CD4-positive, alpha-beta T cell treated with Interleukin-15 for 1 hour (primary cell): ENCODE data around the gene NDUFAF5.
"Not testable (repeated sequence)": the region's sequence is repeated elsewhere in the genome, so short reads cannot be mapped to it uniquely, and the experiment has no call there.

Experiments used
- DNase-seq: peaks from one replicate; pipeline ENCODE4 v3.0.0-alpha.2; 2020

The NDUFAF5 gene, protein sequence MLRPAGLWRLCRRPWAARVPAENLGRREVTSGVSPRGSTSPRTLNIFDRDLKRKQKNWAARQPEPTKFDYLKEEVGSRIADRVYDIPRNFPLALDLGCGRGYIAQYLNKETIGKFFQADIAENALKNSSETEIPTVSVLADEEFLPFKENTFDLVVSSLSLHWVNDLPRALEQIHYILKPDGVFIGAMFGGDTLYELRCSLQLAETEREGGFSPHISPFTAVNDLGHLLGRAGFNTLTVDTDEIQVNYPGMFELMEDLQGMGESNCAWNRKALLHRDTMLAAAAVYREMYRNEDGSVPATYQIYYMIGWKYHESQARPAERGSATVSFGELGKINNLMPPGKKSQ

DNA sequence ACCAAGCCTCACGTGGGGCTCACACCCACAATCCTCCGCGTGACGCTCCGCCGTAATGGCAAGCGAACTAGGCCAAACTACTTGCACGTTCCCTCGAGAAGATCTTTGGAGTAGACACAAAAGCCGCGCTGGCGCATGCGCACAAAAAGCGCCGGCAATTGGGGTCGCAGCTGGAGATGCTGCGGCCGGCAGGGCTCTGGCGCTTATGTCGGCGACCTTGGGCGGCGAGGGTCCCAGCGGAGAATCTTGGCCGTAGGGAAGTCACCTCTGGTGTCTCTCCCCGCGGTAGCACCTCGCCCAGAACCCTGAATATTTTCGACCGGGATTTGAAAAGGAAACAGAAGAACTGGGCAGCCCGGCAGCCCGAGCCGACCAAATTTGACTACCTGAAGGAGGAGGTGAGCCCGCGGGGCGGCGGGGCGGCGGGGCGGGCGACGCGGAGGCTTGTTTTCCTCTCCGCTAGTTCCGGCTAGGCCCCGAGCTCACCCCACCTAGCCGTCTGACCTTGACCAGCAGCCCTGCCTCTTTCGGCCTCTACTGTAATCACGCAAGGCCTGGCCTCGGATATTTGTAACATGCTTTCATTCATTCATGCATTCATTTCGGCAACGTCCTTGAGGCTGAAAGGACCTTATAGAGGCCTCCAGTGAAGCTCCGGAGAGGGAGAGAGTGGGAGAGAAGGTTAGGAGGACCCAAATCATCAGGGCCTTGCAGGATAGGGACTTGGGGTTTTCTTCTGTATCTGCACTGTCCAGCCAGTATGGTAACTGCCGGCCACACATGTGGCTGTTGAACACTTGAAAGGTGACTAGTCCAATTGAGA is at the start of gene NDUFAF5, which contains the start of gene ESF1:
NDUFAF5 (plus strand) TSS at position 136 of the 823 bp plus-strand sequence; CDS start at position 177, 41 bp downstream.
ESF1 (minus strand) TSS at position 27 of the 823 bp plus-strand sequence. CDS start 1,779 bp downstream, outside the sequence.
- DNase-seq: peak; percentile 94

GRCh38 chr20:13735826-13736225 is 49.0 kb upstream of the NDUFAF5 start:
- no peak for DNase-seq

- no peak for DNase-seq
Measured at GRCh38 chr20:13736436-13737191, 48.2 kb upstream of the NDUFAF5 start.

DNA sequence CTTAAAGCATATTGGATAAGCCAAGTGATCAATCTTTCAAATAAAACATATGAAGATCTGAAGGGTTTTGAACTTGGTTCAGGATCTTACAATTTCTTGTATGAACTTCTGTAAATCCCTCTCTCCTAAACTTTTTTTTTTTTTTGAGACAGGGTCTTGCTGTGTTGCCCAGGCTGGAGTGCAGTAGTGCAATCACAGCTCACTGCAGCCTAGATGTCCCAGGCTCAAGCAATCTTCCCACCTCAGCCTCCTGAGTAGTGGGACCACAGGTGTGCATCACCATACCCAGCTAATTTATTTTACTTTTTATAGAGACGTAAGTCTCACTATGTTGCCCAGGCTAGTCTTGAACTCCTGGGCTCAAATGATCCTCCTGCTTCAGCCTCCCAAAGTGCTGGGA is 46.6 kb upstream of the NDUFAF5 start:
- DNase-seq: not testable (repeated sequence)

DNA sequence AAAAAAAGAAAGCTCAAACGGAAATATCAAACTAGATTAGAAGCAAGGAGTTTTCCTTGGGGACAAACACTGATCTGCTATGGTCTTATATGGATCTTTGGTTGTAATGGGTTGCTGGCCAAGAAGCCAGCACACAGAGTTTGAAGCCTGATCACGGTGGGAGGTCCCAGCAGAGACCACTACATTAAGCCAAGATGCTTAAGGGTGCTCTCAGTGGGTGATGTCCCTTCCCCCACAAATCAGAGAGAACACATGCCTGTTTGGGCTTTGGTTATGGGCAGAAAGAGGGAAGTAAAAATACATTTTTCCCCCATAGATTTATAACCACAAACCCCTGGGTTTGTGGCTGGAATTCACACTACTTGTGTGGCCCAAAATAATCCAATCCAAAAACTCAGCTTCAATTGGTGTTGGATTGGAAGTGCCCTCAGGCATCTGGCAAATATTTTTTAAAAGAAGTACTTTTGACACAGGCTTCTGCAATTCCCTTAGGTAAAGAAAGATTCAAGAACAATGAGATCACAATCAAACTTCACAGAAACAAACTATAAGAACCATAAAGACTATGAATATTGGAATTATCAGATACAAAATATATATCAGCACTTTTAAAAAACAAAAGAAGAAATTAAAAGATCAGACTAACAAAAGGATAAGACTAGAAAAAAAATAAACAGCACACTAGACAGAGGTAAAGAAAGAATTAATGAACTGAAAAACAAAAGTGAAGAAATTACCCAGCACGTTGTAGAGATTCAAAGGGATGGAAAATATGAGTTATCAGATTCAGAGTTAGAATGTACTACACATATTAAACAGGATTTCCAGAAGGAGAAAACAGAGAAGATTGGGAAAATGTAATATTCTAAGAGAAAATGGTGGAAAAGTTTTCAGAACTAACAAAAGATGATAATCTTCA is 44.8 kb upstream of the NDUFAF5 start:
- DNase-seq: no peak

DNA sequence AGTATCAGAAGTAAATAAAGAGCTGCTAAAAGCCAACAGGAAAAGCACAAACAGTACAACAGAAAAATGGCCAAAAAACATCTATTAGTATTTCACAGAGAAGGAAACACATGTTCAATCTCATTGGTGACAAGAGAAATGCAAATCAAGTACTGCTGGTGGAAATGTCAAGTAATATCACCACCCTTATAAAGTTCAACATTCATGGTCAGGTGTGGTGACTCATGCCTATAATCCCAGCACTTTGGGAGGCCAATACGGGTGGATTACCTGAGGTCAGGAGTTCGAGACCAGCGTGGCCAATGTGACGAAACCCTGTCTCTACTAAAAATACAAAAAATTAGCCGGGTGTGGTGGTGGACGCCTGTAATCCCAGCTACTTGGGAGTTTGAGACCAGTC is 42.9 kb upstream of the NDUFAF5 start:
- DNase-seq: no peak

GRCh38 chr20:13744352-13744751 is 40.5 kb upstream of the NDUFAF5 start:
- DNase-seq: no peak

- no peak for DNase-seq
Measured at GRCh38 chr20:13745784-13746183, 39.0 kb upstream of the NDUFAF5 start.

DNA sequence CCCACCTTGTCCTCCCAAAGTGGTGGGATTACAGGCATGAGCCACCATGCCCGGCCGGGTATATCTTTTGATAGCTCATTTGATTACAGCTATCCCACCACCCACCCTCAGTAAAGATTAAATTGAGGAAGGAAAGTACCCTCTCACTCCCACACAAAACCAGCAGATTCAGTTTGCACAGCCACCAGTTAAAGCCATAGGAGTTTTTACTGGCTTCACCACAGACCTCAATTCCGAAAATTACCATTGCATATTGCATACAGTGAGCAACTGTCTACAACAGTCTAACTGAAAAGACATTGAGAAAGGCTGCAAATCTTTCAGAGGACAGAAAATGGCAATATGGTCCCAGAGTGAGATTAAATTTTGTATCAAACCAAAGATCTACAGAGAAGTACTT is 35.0 kb upstream of the NDUFAF5 start:
- no peak for DNase-seq

DNA sequence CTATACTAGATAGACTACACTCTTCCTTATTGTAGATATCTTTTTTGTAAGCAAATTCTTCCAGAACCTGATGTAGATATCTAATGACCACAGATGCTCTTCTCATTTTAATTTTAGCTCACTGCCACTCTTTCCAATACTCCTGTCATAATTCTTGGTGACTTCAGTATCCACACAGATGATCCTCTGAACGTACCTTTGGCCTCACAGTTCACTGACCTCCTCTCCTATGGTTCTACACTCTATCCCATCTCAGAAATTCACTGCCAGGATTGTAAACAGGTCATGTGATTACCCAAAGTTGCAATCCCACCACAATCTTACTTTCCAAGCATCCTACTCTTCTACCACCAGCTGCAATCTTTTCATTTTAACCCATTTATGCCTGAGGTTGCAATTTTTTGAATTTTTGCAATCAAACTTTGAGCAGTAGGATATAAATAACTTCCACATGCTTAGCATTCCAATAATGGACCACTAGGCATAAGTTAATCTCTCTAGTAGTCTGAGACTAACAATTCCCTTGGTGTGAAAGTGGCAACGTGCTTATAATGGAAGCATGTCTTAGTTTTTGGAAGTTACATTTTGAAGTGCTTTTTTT is 31.3 kb upstream of the NDUFAF5 start:
- no peak for DNase-seq

DNA sequence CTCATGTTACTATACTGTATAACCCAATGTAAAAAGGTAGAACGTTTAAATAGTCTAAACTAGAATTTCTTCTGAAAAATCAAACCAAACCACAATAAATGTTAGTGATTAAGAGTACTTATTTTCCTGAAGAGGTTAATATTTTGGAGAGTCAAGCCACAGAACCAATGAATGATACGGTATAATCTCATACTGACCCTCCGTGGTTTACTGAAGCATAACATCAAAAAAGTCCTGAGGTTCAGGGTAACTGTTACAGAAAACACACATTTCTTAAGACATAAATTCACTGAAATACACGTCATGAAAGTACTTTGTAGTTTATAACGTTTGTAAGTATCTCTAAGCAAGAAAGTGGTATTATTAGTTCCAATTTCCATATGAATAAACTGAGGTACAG is 29.0 kb upstream of the NDUFAF5 start:
- no peak for DNase-seq

DNA sequence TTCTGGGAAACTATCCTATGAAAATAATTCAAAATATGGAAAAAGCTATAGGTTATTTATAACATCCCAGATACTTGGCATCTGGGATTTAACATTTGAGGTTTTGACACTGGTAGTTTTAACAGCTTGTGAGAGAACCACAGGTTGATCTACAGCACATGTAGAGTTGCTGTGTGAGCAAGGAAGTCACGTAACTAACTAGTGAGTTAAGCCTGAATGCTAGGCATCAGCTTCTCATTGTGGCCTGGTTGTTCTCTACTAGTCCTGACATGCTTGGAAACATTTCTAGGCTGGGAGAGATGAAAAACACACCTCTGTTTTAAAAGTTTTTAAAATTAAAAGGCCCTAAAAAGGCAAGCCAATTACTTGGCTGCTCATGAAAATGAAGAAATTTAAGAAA is 28.3 kb upstream of the NDUFAF5 start:
- DNase-seq: no peak

- no peak for DNase-seq
Measured at GRCh38 chr20:13758884-13759283, 25.9 kb upstream of the NDUFAF5 start.

- DNase-seq: not testable (repeated sequence)
Measured at GRCh38 chr20:13760451-13760946, 24.3 kb upstream of the NDUFAF5 start.

DNA sequence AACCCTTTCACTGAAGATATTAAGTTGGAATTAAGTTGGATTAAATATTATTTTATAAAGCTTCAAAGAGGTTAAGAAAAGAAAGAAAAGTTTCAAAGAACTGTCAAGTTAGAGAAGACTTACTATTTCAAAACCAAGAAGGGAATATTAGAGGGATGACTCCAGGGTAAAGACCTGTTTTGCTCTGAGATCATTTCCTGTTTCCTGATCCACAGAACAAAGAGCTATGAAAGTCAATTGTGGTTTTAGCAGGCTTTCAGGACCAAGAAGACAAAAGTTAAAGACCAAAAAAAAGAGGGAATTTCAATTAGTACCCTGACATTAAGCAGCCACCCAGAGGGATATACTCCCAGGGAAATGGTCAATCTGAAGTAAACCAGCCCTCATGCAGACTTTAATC is 19.5 kb upstream of the NDUFAF5 start:
- DNase-seq: no peak

DNA sequence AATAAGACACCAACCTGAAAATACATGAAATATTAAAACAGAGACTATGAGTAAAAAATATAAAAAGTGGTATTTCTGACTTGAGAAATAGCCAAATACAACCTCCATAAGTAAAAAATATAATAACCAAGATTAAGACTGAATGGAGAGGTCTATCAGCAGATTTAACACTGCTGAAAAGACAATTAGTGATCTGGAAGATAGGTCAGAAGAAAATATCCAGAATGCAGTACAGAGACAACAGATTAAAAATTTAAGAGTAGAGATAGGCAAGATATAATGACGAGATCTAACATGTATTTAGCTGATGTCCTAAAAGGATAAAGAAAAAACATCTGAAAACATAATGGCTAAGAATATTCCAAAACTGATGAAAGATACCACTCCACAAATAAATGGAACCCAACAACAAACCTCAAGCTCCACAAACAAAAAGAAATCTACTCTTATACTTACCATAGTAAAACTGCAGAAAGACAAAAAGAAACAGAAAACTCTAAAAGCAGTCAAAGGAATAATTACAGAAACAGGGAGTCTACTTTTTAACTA is 18.9 kb upstream of the NDUFAF5 start:
- no peak for DNase-seq

DNA sequence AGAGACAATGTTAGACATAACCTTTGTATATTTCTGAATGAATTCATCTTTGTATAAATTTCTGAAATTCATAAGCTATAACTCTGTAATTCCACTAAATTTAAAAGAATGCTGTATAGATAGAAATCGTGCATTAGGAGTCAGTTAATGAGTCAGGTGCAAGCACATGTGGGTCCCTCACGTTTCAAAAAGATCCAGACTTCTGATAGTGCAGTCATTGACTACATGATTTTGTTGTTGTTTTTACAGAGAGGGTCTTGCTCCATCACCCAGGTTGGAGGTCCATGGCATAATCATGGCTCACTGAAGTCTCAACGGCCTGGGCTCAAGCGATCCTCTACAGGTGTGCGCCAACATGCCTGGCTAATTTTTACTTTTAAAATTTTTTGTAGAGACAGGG is 14.7 kb upstream of the NDUFAF5 start:
- DNase-seq: no peak

GRCh38 chr20:13771853-13772453 is 12.9 kb upstream of the NDUFAF5 start:
- no peak for DNase-seq

- no peak for DNase-seq
Measured at GRCh38 chr20:13772529-13772928, 12.3 kb upstream of the NDUFAF5 start.

DNA sequence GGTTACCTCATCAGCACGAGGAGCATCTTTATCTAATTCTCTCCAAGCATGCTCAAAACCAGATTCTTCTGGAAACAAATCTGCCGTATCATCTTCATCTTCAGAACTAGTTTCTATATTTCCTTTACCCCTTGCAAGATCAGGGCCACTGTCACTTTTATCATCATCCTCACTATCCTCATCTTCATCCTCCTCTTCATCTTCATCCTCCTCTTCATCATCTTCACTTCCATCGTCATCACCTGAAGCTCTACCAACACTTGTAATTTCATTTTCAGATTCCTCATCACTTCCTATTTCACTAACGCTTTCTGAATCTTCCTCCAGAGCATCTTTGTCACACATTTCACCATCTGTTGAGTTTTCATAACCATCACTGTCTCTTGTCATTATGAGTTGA is 9.0 kb upstream of the NDUFAF5 start:
- DNase-seq: no peak

DNA sequence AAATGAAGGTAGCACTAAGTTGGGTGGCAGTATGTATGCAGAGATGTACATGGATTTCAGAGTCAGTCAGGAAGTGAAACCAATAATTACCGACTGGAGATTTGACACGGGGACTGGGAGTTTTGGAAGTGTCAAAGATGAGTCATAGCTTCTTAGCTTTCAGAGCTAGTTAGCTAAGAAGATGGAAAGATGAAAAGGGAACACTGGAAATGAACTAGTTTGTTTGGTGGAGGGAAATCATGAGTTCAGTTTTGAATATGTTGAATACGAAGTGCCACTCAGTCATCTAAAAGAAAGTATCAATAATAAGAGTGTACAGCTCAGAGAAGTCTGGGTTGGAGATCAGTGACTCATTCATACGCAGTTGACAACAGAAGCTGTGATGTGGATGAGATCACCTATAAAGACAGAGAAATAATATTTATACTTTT is 7.6 kb upstream of the NDUFAF5 start:
- no peak for DNase-seq
